ENCODE measurements around the gene HTATIP2.
A peak's percentile ranks its signal among the peaks of the same experiment; 100 is the strongest.
"Not testable (repeated sequence)": the region's sequence is repeated elsewhere in the genome, so short reads cannot be mapped to it uniquely, and the experiment has no call there.

The HTATIP2 gene

GRCh38 chr11:20373147-20373546 is 9.6 kb downstream of the HTATIP2 start:
- DNase-seq, result no peak

- no peak for DNase-seq
Observed at GRCh38 chr11:20373568-20374209, 10.2 kb downstream of the HTATIP2 start.

GRCh38 chr11:20374741-20375300 is 11.3 kb downstream of the HTATIP2 start:
- DNase-seq, result no peak

- no peak for DNase-seq
Observed at GRCh38 chr11:20376162-20376730, 12.7 kb downstream of the HTATIP2 start.

GRCh38 chr11:20385996-20386395 is 22.5 kb downstream of the HTATIP2 start:
- DNase-seq, result not testable (repeated sequence)

GRCh38 chr11:20387261-20388095 is 24.0 kb downstream of the HTATIP2 start, which contains the start of gene PRMT3:
TSS of gene PRMT3 (plus strand) at chr11:20387716. CDS start at chr11:20387747, 31 bp downstream.
- DNase-seq, result peak; percentile 95

- DNase-seq, result no peak
Observed at GRCh38 chr11:20388096-20389055, 24.9 kb downstream of the HTATIP2 start.

GRCh38 chr11:20397281-20397680 is 33.8 kb downstream of the HTATIP2 start:
- peak; percentile 44 for DNase-seq

- DNase-seq, result no peak
Observed at GRCh38 chr11:20399498-20399897, 36.0 kb downstream of the HTATIP2 start.

- DNase-seq, result no peak
Observed at GRCh38 chr11:20403059-20403458, 39.5 kb downstream of the HTATIP2 start.

- no peak for DNase-seq
Observed at GRCh38 chr11:20406484-20406883, 43.0 kb downstream of the HTATIP2 start.

GRCh38 chr11:20407344-20407743 is 43.8 kb downstream of the HTATIP2 start:
- no peak for DNase-seq

- no peak for DNase-seq
Observed at GRCh38 chr11:20415432-20415831, 51.9 kb downstream of the HTATIP2 start.

GRCh38 chr11:20417771-20418170 is 54.3 kb downstream of the HTATIP2 start:
- DNase-seq, result no peak

GRCh38 chr11:20421946-20422345 is 58.4 kb downstream of the HTATIP2 start:
- no peak for DNase-seq

- no peak for DNase-seq
Observed at GRCh38 chr11:20429216-20429615, 65.7 kb downstream of the HTATIP2 start.

All from fibroblast of skin of right biceps (primary cell).